ENCODE measurements around the gene TEP1. TPM values are rescaled to one million over a fixed set of nuclear protein-coding genes. Genes with fewer than 3 reads are reported as not detected.
"Not testable (repeated sequence)": the region's sequence is repeated elsewhere in the genome, so short reads cannot be mapped to it uniquely, and the experiment has no call there.

TEP1 gene
- total RNA-seq, 2 donors from 2014 or later: 53.7 to 71.3 TPM

DNA sequence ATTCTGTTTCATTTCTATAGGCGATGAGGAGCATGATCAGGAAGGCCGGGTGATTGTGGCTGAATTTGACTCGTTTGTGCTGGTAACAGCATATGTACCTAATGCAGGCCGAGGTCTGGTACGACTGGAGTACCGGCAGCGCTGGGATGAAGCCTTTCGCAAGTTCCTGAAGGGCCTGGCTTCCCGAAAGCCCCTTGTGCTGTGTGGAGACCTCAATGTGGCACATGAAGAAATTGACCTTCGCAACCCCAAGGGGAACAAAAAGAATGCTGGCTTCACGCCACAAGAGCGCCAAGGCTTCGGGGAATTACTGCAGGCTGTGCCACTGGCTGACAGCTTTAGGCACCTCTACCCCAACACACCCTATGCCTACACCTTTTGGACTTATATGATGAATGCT lies 43.7 kb upstream of the TEP1 start:
- no peak overlapping the region for H3K4me3 ChIP-seq
- intact Hi-C loops (cut with DNase I): loop anchor here (5.0 to 10.0 kb wide), 2 partner anchors 45 to 92 kb away; partner anchors contain the start of gene TEP1
- no peak overlapping the region for H3K9ac ChIP-seq (ENCODE audit: low read depth in 2 of 2, low read length in 2 of 2)
- H3K27me3 ChIP-seq: no peaks in the 10 kb centered on the region
- H3K4me1 ChIP-seq: peaks cover 18% of the 10 kb centered on the region
- no peak overlapping the region for H3K27ac ChIP-seq
- TF ChIP-seq CTCF (IDR thresholded peaks at IDR 0.05): no peak
- H3K9me3 ChIP-seq: no peaks in the 10 kb centered on the region
- peaks cover 20% of the 10 kb centered on the region for H3K36me3 ChIP-seq
- DNase-seq: no peak

DNA sequence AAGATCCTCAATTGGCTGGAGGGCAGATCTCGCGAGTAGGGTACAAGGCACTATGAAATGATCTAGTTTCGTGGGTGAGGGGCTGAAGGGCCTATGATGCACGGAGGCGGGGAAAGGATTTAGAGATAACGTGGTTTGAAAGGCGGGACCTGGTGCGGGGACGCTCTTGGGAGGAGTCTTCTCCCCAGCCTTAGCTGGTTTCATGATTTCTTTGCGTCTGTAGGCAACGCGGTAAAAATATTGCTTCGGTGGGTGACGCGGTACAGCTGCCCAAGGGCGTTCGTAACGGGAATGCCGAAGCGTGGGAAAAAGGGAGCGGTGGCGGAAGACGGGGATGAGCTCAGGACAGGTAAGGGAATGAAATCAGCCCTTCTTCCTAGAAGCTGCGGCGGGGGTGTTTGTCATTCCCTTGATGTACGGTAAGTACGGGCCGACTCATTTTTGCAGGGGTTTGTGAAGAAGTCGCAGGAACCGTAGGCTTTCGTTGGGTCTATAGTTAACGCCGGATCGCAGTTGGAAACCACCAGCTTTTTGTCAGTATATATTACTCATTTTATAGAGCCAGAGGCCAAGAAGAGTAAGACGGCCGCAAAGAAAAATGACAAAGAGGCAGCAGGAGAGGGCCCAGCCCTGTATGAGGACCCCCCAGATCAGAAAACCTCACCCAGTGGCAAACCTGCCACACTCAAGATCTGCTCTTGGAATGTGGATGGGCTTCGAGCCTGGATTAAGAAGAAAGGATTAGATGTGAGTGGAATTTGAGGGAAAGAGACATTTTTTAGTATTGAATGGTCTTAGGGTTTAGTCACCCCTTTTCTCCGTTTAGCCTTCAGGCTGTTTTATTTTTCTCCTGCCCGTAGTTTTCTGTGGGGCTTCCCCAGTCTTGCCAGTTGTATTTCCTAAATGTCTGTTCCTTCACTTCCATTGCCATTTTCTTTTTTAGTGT lies 42.3 kb upstream of the TEP1 start:
- peaks cover 18% of the 10 kb centered on the region for H3K4me1 ChIP-seq
- intact Hi-C loops (cut with DNase I): loop anchor here (5.0 to 10.0 kb wide), 2 partner anchors 43 to 91 kb away; partner anchors contain the start of gene TEP1

GRCh38 chr14:20454516-20455354 lies 41.4 kb upstream of the TEP1 start, which contains the start of the genes APEX1 and OSGEP:
Gene APEX1, plus strand, starts transcription at chr14:20455226. Its CDS starts 420 bp downstream, at chr14:20455646.
Gene OSGEP, minus strand, starts transcription at chr14:20454812. Its CDS starts 129 bp downstream, at chr14:20454683.
- intact Hi-C loops (cut with DNase I): loop anchor here (5.0 to 10.0 kb wide), 2 partner anchors 42 to 90 kb away; partner anchors contain the start of gene TEP1

More for the DNA sequence above, 42.3 kb upstream of the TEP1 start:
- Histone ChIP-seq H3K9me3 (no peaks in the 10 kb centered on the region), H3K9ac (ENCODE audit: low read depth in 2 of 2, low read length in 2 of 2) (peak overlapping the region; percentile 65 to 95), H3K36me3 (peaks cover 23% of the 10 kb centered on the region), H3K4me3 (peak overlapping the region; percentile 69), H3K27me3 (no peaks in the 10 kb centered on the region), H3K27ac (peak overlapping the region; percentile 97)
- DNase-seq: no peak
- TF ChIP-seq CTCF (IDR thresholded peaks at IDR 0.05): no peak

DNA sequence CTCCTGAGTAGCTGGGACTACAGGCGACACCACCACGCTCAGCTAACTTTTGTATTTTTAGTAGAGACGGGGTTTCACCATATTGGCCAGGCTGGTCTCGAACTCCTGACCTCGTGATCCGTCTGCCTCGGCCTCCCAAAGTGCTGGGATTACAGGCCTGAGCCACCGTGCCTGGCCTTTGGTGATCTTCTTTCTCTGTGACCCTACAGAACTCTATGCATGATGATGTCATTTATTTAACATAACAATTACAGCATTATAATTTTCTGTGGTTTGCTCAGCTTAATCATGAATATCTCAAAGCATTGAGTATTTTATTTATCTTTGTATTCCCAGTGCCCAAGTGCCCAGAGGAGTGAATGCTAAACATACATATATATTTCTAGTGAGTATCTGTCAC lies 39.5 kb upstream of the TEP1 start:
- H3K27me3 ChIP-seq; H3K4me1 ChIP-seq; H3K9me3 ChIP-seq; DNase-seq; H3K27ac ChIP-seq; H3K4me3 ChIP-seq; H3K9ac ChIP-seq (ENCODE audit: low read depth in 2 of 2, low read length in 2 of 2): not testable (repeated sequence)
- intact Hi-C loops (cut with DNase I): loop anchor here (10.0 kb wide), 1 partner anchor 88 kb away; no protein-coding TSS in a partner anchor
- H3K36me3 ChIP-seq: peaks cover 13% of the 10 kb centered on the region

More at GRCh38 chr14:20454516-20455354, 41.4 kb upstream of the TEP1 start, which contains the start of the genes APEX1 and OSGEP:
- TF ChIP-seq CTCF (IDR thresholded peaks at IDR 0.05): no peak
- DNase-seq: peak; percentile 99
- Histone ChIP-seq H3K27me3 (no peaks in the 10 kb centered on the region), H3K36me3 (peaks cover 25% of the 10 kb centered on the region), H3K27ac (peak within 1 kb of the TSS; percentile 97), H3K4me3 (peak within 1 kb of the TSS; percentile 69), H3K9me3 (no peaks in the 10 kb centered on the region), H3K4me1 (peaks cover 9% of the 10 kb centered on the region), H3K9ac (ENCODE audit: low read depth in 2 of 2, low read length in 2 of 2) (peak within 1 kb of the TSS; percentile 82 to 95)

GRCh38 chr14:20446889-20447288 lies 33.6 kb upstream of the TEP1 start:
- H3K36me3 ChIP-seq: peaks cover 16% of the 10 kb centered on the region
- H3K4me1 ChIP-seq: no peaks in the 10 kb centered on the region
- H3K9me3 ChIP-seq: no peaks in the 10 kb centered on the region
- no peak for DNase-seq
- intact Hi-C loops (cut with DNase I): no loop called here
- no peaks in the 10 kb centered on the region for H3K27me3 ChIP-seq
- H3K4me3 ChIP-seq: no peak overlapping the region
- no peak overlapping the region for H3K27ac ChIP-seq
- TF ChIP-seq CTCF (IDR thresholded peaks at IDR 0.05): no peak
- no peak overlapping the region for H3K9ac ChIP-seq (ENCODE audit: low read depth in 2 of 2, low read length in 2 of 2)

DNA sequence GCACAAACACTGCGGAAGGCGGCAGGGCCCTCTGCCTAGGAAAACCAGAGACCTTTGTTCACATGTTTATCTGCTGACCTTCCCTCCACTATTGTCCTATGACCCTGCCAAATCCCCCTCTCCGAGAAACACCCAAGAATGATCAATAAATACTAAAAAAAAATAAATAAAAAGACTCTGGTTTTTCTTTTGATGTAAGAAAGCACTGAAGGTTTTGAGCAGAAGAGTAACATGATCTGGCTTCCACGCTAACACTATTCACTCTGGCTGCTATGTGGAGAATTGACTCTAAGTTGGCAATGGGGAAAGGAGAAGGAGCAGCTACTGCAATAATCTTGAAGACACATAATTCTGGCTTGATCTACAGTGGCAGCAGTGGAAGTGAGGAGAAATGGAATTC lies 30.3 kb upstream of the TEP1 start:
- H3K9ac ChIP-seq (ENCODE audit: low read depth in 2 of 2, low read length in 2 of 2); H3K9me3 ChIP-seq; intact Hi-C loops (cut with DNase I); DNase-seq; H3K4me3 ChIP-seq; H3K27me3 ChIP-seq; H3K27ac ChIP-seq; H3K4me1 ChIP-seq: not testable (repeated sequence)
- H3K36me3 ChIP-seq: peaks cover 11% of the 10 kb centered on the region
